IPS-18c (cell line): ENCODE data around the gene CSAD.
"Not testable (repeated sequence)": the region's sequence is repeated elsewhere in the genome, so short reads cannot be mapped to it uniquely, and the experiment has no call there.

Experiments
- H3K4me3 ChIP-seq: 2 replicates; pipeline ENCODE4 v1.7.0; 2013; ENCODE audit warnings: low read depth, mild to moderate bottlenecking, low read length, moderate library complexity; ENCODE audit not compliant: insufficient read depth
- H3K9me3 ChIP-seq: one replicate; pipeline ENCODE4 v1.6.1; 2013; ENCODE audit warnings: mild to moderate bottlenecking, low read length, moderate library complexity; ENCODE audit not compliant: control insufficient read depth, insufficient read depth

Gene CSAD

DNA sequence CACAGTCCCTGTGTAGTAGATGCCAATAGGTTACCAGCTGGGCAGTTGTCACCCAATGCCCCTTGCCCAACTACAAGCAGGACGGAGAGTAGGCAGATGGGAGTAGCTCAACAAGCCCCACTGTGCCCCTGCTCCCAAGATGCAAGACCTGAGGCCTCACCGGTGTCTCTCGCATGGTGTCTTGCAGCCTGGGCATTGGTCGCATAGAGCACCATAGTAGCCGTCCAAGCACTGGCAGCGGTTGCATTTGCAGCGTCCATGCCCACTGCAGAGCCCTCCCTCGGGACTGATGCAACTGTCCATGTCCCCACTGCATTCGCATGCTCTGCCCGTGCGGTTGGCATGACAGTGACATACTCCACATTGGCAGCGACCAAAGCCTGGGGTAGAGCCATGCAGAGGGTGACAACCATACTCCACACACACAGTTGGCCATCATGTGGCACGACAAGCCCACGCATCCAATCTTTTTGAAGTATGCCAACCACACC, 11.9 kb upstream of the CSAD start:
- Histone ChIP-seq H3K9me3 (peaks cover 2% of the 10 kb centered on the region), H3K4me3 (no peak overlapping the region)

DNA sequence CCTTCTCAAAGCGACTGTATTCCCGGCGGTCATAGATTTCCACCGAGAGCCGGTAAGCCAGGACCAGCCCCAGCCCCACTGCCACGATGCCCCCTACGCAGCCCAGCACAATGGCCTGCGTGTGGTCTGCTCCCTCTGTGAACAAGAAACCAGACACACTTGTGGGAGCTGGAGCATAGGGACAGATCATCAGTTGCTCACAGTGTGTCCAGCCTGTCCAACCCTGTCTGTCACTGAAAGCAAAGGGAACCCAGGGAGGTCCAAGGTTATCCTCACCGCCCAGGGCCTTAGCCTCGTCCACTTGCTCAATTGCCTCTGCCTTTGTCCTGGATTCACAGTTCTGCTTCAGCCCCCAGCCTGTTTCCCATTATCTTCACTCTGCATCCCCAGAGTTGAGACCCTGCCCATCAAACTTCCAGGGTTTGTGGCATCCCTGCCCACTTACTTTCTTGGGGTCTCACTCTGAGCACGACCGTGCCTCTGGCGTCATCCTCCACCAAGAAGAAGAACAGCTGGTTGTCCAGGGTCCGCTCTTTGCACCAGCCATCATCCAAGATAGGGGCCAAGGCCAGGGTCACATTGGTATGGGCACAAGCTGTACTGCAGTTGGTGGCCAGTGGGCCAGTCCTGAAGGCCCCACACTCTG, 11.3 kb upstream of the CSAD start:
- H3K4me3 ChIP-seq = no peak overlapping the region
- H3K9me3 ChIP-seq = peaks cover 2% of the 10 kb centered on the region

GRCh38 chr12:53191096-53191884, 10.6 kb upstream of the CSAD start:
- H3K9me3 ChIP-seq = peaks cover 2% of the 10 kb centered on the region
- H3K4me3 ChIP-seq = no peak overlapping the region

DNA sequence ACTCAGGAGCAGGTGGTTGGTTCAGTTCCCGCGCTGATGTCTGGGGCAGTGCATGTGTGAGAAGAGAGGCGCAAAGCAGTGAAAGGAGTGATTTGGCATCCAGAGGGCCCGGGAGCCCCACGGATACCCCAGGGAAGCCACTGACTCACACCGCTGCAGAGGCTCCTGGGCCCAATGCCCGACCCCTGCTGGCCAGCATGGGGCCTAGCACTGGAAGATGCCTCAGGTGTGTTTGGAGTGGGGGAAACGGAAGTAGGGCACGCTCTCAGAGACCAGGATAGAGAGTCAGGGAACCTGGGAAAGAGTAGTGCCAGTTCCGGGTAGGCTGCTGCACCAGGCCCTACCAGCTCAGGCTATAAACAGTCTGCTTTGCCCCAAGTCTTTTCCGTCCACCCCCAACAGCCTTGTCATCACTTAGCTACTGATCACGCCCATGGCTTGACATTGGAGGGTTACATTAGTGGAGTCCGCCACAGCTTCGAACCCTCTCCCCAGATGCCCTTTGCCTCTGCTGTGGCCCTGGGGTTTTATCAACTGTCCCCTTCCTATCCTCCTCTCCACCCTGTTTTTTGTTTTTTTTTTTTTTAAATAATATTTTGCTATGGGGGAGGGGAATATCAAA, 9.5 kb upstream of the CSAD start:
- H3K9me3 ChIP-seq = peaks cover 2% of the 10 kb centered on the region
- no peak overlapping the region for H3K4me3 ChIP-seq

DNA sequence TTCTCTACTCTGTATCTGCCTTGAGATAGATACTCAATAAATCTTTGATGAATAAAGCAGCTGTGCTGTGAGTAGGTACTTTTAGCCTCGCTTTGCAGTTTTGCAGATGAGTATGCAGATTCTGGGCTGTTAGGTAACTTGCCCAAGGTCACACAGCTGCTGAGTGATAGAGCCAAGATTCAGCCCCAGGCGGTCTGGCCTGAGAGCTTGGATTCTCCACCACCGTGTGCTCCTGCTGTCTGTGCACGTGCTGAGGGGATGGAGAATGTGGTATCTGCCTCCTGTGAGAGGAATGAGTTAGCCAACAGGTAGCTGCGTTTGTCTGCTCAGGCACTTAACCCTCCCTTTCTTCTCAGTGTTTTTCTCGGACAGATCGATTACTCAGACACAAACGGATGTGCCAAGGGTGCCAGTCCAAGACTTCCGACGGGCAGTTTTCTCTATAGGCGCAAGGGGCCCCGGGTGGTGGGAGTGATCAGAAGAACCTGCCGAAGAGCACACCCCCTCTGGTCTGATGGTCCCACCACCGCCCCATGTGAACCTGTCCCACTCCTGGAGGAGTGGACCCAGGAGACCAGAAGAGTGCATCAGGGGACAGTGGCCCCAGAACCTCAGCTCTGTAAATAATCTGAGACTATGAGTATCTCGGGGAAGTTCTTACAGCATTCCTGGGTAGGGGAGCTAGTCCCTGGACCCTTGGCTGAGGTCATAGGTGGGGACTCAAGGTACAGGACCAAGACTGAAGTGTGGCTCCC, 6.6 kb upstream of the CSAD start:
- Histone ChIP-seq H3K4me3 (no peak overlapping the region), H3K9me3 (peaks cover 2% of the 10 kb centered on the region)

- H3K4me3 ChIP-seq = no peak overlapping the region
- H3K9me3 ChIP-seq = peaks cover 2% of the 10 kb centered on the region
Measured at GRCh38 chr12:53186745-53187144, 6.0 kb upstream of the CSAD start.

- Histone ChIP-seq H3K4me3 (no peak overlapping the region), H3K9me3 (peaks cover 4% of the 10 kb centered on the region)
Measured at GRCh38 chr12:53185582-53186153, 4.9 kb upstream of the CSAD start.

GRCh38 chr12:53184828-53185227, 4.1 kb upstream of the CSAD start:
- no peak overlapping the region for H3K4me3 ChIP-seq
- H3K9me3 ChIP-seq = peaks cover 4% of the 10 kb centered on the region

DNA sequence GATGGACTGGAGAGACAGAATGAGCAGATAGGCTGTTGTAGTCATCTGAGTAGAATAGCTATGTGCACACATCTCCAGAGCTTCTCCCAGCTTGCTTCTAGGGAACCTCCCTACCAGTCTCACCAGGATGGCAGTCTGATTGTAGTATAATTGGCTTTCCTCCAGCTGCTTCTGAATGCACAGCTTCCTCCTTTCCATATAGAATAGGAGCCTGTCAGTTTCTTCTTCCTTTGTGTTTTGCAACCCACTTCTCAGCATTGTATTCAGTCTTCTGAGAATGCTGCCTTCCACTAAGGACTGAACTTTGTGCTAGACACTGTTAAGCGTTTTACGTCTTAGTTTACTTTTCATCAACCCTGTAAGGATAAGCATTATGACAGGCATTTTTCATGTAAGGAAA, 2.2 kb upstream of the CSAD start:
- no peak overlapping the region for H3K4me3 ChIP-seq
- H3K9me3 ChIP-seq = peaks cover 2% of the 10 kb centered on the region

DNA sequence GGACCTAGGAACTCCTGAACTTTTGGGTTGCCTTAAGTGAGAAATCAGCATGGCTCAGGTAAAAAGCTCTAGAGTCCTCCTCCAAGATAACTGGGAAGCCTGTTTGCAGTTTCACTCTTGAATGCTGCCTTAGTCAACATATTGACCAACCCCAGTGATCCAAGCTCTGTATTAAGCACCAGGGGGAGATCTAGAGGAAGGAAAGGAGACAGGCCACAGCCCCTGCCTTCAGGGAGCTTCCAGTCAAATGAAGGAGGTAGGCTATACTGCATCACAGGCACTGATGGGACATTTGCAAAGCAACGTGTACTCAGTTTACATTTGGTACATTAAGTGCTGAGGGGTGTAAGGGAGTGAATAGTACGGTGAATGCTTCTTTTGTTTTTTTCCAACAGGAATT, 1.2 kb upstream of the CSAD start:
- H3K4me3 ChIP-seq = no peak overlapping the region; the same call in 1 of the 2 replicates

GRCh38 chr12:53180931-53181645, 363 bp upstream of the CSAD start:
- peak overlapping the region; percentile 88 for H3K4me3 ChIP-seq
- H3K9me3 ChIP-seq = peaks cover 2% of the 10 kb centered on the region

More for the DNA sequence above, 1.2 kb upstream of the CSAD start:
- H3K9me3 ChIP-seq = peaks cover 2% of the 10 kb centered on the region

DNA sequence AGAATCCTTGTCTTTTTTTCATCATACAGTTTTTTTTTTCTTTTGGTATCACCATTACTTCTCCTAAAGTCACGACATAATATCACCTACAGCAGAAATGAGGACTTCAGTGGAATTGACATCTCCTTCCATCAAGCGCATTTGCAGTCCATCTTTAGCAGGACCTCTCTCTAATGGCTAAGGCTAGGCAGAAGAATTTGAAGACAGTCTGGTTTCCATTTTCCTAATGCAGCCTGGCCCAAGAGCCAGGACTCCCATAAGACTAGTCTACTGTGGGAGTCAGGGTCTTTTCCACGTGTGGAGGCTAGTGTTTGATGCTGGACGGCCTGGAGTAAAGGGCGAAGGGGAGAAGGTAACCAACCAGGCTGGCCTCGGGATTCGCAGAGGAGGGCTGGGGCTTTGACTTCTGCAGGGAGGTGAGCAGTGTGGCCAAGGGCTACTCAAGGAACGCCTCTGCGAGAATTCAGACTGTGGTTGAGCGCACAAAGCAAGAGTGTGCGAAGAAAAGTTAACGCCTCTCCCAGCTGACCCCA, 972 bp downstream of the CSAD start:
- Histone ChIP-seq H3K4me3 (peak overlapping the region; percentile 88), H3K9me3 (peaks cover 2% of the 10 kb centered on the region)

DNA sequence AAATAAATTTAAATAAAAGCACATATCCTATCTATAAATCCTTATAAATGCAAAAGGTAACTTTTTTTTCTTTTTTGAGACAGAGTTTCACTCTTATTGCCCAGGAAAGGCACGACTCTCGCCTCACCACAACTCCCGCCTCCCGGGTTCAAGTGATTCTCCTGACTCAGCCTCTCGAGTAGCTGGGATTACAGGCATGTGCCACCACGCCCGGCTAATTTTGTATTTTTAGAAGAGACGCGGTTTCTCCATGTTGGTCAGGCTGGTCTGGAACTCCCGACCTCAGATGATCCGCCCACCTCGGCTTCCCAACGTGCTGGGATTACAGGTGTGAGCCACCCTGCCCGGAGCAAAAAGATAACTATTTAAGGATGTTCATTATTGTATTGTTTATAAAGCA, 1.9 kb downstream of the CSAD start:
- not testable (repeated sequence) for H3K4me3 ChIP-seq, H3K9me3 ChIP-seq

DNA sequence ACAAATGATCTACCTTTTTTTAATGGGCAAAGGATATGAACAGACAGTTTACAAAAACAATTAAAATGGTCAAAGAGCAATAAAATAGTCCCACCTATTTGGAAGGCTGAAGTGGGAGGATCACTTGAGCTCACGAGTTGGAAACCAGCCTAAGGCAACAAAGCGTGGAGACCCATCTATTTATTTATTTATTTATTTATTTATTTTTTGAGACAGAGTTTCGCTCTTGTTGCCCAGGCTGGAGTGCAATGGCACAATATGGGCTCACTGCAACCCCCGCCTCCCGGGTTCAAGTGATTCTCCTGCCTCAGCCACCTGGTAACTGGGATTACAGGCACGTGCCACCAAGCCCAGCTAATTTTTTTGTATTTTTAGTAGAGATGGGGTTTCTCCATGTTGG, 3.3 kb downstream of the CSAD start:
- H3K4me3 ChIP-seq, H3K9me3 ChIP-seq: not testable (repeated sequence)

- H3K9me3 ChIP-seq = peaks cover 2% of the 10 kb centered on the region
Measured at GRCh38 chr12:53176750-53177149, 4.0 kb downstream of the CSAD start.

GRCh38 chr12:53174881-53175491, 5.7 kb downstream of the CSAD start:
- H3K9me3 ChIP-seq = no peaks in the 10 kb centered on the region
- H3K4me3 ChIP-seq = no peak overlapping the region

More at GRCh38 chr12:53176750-53177149, 4.0 kb downstream of the CSAD start:
- no peak overlapping the region for H3K4me3 ChIP-seq
